Nephron progenitor cell (in vitro differentiated cells): ENCODE measurements around the gene ABTB2.

ENCODE experiments used
- DNase-seq: peaks from one replicate; pipeline ENCODE4 v3.0.0; 2021
- H3K27ac Mint-ChIP-seq: 2 replicates; pipeline ENCODE4 v1.8.0; 2021; ENCODE audit warnings: mild to moderate bottlenecking, moderate library complexity, mixed read lengths
- H3K27me3 Mint-ChIP-seq: 2 replicates; pipeline ENCODE4 v1.8.0; 2021; ENCODE audit warnings: mild to moderate bottlenecking, low read depth, mixed read lengths; ENCODE audit not compliant: poor library complexity
- H3K36me3 Mint-ChIP-seq: 2 replicates; pipeline ENCODE4 v1.8.0; 2021; ENCODE audit warnings: low read depth, mixed read lengths
- H3K4me1 Mint-ChIP-seq: 2 replicates; pipeline ENCODE4 v1.8.0; 2021; ENCODE audit warnings: mixed read lengths
- H3K4me3 Mint-ChIP-seq: 2 replicates; pipeline ENCODE4 v1.8.0; 2021; ENCODE audit warnings: mild to moderate bottlenecking, moderate library complexity, mixed read lengths
- H3K9me3 Mint-ChIP-seq: 2 replicates; pipeline ENCODE4 v1.8.0; 2021; ENCODE audit warnings: mild to moderate bottlenecking, moderate library complexity, mixed read lengths
- CTCF ChIP-seq: fragments of 200-600 bp; sonication (generic); IDR thresholded peaks from 2 replicates; pipeline ENCODE4 v1.5.0; 2021; ENCODE audit warnings: antibody characterized with exemption

The ABTB2 gene

GRCh38 chr11:34212566-34212965, 145.2 kb downstream of the ABTB2 start:
- Mint-ChIP-seq H3K4me3 (no peak overlapping the region), H3K4me1 (peaks cover 29% of the 10 kb centered on the region), H3K27ac (no peak overlapping the region), H3K9me3 (no peaks in the 10 kb centered on the region), H3K36me3 (no peaks in the 10 kb centered on the region), H3K27me3 (peaks cover 77% of the 10 kb centered on the region)
- no peak for DNase-seq
- no peak for TF ChIP-seq CTCF

GRCh38 chr11:34209809-34210208, 148.0 kb downstream of the ABTB2 start:
- H3K9me3 Mint-ChIP-seq: no peaks in the 10 kb centered on the region
- no peak for TF ChIP-seq CTCF
- no peak overlapping the region for H3K27ac Mint-ChIP-seq
- H3K36me3 Mint-ChIP-seq: no peaks in the 10 kb centered on the region
- peaks cover 57% of the 10 kb centered on the region for H3K4me1 Mint-ChIP-seq
- peaks cover 53% of the 10 kb centered on the region for H3K27me3 Mint-ChIP-seq
- H3K4me3 Mint-ChIP-seq: no peak overlapping the region
- DNase-seq: no peak

GRCh38 chr11:34208266-34209135, 149.3 kb downstream of the ABTB2 start:
- TF ChIP-seq CTCF: no peak
- Mint-ChIP-seq H3K4me3 (no peak overlapping the region), H3K27ac (no peak overlapping the region), H3K36me3 (no peaks in the 10 kb centered on the region), H3K9me3 (no peaks in the 10 kb centered on the region), H3K27me3 (peaks cover 41% of the 10 kb centered on the region), H3K4me1 (peaks cover 64% of the 10 kb centered on the region)
- DNase-seq: no peak

- peaks cover 73% of the 10 kb centered on the region for H3K4me1 Mint-ChIP-seq
- no peak for TF ChIP-seq CTCF
- peaks cover 39% of the 10 kb centered on the region for H3K27me3 Mint-ChIP-seq
- H3K9me3 Mint-ChIP-seq: no peaks in the 10 kb centered on the region
- no peak for DNase-seq
- H3K36me3 Mint-ChIP-seq: no peaks in the 10 kb centered on the region
- no peak overlapping the region for H3K27ac Mint-ChIP-seq
- H3K4me3 Mint-ChIP-seq: no peak overlapping the region
These were observed 150.2 kb downstream of the ABTB2 start for GRCh38 chr11:34207487-34208180.

- H3K4me1 Mint-ChIP-seq: peaks cover 83% of the 10 kb centered on the region
- peak overlapping the region; percentile 64 for H3K4me3 Mint-ChIP-seq
- H3K9me3 Mint-ChIP-seq: no peaks in the 10 kb centered on the region
- TF ChIP-seq CTCF: no peak
- H3K27ac Mint-ChIP-seq: peak overlapping the region; percentile 97
- DNase-seq: peak; percentile 35
- H3K36me3 Mint-ChIP-seq: no peaks in the 10 kb centered on the region
- peaks cover 41% of the 10 kb centered on the region for H3K27me3 Mint-ChIP-seq
These were observed 151.2 kb downstream of the ABTB2 start for GRCh38 chr11:34206407-34207300.
